ENCODE results near the gene TTC3. TPM values are rescaled to one million over a fixed set of nuclear protein-coding genes. Genes with fewer than 3 reads are reported as not detected.
"Not testable (repeated sequence)": the region's sequence is repeated elsewhere in the genome, so short reads cannot be mapped to it uniquely, and the experiment has no call there.

Gene TTC3
- total RNA-seq, 3 donors from 2014 or later: 67.2 to 126 (median 98.1) TPM

- Histone ChIP-seq H3K4me1 (ENCODE audit: low read depth) (no peaks in the 10 kb centered on the region), H3K9me3 (no peaks in the 10 kb centered on the region), H3K4me3 (no peak overlapping the region), H3K36me3 (ENCODE audit: low read depth) (no peaks in the 10 kb centered on the region)
- no peak for DNase-seq
- no peak for ATAC-seq
- intact Hi-C loops (cut with DNase I, micrococcal nuclease): no loop called here
- TF ChIP-seq, protein P1, sequence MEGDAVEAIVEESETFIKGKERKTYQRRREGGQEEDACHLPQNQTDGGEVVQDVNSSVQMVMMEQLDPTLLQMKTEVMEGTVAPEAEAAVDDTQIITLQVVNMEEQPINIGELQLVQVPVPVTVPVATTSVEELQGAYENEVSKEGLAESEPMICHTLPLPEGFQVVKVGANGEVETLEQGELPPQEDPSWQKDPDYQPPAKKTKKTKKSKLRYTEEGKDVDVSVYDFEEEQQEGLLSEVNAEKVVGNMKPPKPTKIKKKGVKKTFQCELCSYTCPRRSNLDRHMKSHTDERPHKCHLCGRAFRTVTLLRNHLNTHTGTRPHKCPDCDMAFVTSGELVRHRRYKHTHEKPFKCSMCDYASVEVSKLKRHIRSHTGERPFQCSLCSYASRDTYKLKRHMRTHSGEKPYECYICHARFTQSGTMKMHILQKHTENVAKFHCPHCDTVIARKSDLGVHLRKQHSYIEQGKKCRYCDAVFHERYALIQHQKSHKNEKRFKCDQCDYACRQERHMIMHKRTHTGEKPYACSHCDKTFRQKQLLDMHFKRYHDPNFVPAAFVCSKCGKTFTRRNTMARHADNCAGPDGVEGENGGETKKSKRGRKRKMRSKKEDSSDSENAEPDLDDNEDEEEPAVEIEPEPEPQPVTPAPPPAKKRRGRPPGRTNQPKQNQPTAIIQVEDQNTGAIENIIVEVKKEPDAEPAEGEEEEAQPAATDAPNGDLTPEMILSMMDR (IDR thresholded peaks at IDR 0.05): no peak
Observed at GRCh38 chr21:37095821-37096220, 22.8 kb downstream of the TTC3 start.

- DNase-seq (no peak), ATAC-seq (no peak)
- no peaks in the 10 kb centered on the region for H3K36me3 ChIP-seq (ENCODE audit: low read depth)
- H3K4me3 ChIP-seq: no peak overlapping the region
- intact Hi-C loops (cut with DNase I, micrococcal nuclease): no loop called here
- H3K9me3 ChIP-seq: no peaks in the 10 kb centered on the region
- H3K4me1 ChIP-seq (ENCODE audit: low read depth): no peaks in the 10 kb centered on the region
- TF ChIP-seq, protein P1 (IDR thresholded peaks at IDR 0.05): no peak
Observed at GRCh38 chr21:37098751-37099150, 25.7 kb downstream of the TTC3 start.

GRCh38 chr21:37100316-37100715, 27.3 kb downstream of the TTC3 start:
- ATAC-seq (no peak), DNase-seq (no peak)
- Histone ChIP-seq H3K4me3 (no peak overlapping the region), H3K9me3 (no peaks in the 10 kb centered on the region), H3K36me3 (ENCODE audit: low read depth) (no peaks in the 10 kb centered on the region), H3K4me1 (ENCODE audit: low read depth) (no peaks in the 10 kb centered on the region)
- TF ChIP-seq, protein P1 (IDR thresholded peaks at IDR 0.05): no peak
- intact Hi-C loops (cut with DNase I, micrococcal nuclease): no loop called here

DNA sequence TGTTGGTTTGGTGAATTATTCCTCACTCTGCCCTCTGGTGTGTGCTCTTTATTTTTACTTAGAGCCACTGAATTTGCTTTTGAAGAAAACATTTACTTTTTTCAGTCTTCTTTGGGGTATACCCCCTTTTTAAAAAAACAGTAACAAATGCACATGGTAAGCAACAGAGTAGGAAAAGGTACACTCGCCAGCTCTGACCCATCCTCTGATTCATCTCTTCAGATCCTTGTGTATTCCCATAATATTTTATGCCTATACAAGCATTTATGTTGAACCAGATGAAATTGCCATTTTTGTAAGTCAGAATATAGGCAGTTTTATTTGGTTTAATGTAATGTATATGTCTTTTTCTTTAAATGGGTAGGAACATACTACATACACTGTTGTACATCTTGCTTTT, 28.3 kb downstream of the TTC3 start:
- no peaks in the 10 kb centered on the region for H3K9me3 ChIP-seq
- intact Hi-C loops (cut with DNase I, micrococcal nuclease): no loop called here
- no peaks in the 10 kb centered on the region for H3K36me3 ChIP-seq (ENCODE audit: low read depth)
- no peaks in the 10 kb centered on the region for H3K4me1 ChIP-seq (ENCODE audit: low read depth)
- TF ChIP-seq, protein P1 (IDR thresholded peaks at IDR 0.05): no peak
- no peak for DNase-seq
- no peak for ATAC-seq
- no peak overlapping the region for H3K4me3 ChIP-seq

GRCh38 chr21:37102746-37103145, 29.7 kb downstream of the TTC3 start:
- H3K36me3 ChIP-seq (ENCODE audit: low read depth); H3K9me3 ChIP-seq; ATAC-seq; H3K4me1 ChIP-seq (ENCODE audit: low read depth); H3K4me3 ChIP-seq; intact Hi-C loops (cut with DNase I, micrococcal nuclease); DNase-seq: not testable (repeated sequence)

DNA sequence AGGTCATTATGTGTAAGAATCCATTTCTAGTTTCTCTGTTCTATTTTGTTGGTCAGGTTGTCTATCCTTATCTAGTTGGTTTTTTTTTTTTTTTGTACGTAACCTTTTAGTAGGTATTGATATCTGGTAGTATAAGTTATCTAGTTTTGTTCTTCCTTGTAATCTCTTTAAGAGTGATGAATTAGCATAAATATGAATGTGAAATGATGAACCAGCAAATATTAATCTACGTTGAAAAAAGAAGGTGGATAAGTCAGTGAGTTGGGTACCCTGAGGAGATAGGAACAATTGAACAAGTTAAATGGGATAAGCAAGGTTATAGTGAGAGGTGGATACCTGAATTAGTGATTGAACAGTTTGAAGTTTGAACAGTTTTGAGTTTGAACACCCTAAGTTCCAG, 33.9 kb downstream of the TTC3 start:
- ATAC-seq (no peak), DNase-seq (no peak)
- Histone ChIP-seq H3K9me3 (peaks cover 3% of the 10 kb centered on the region), H3K36me3 (ENCODE audit: low read depth) (no peaks in the 10 kb centered on the region), H3K4me1 (ENCODE audit: low read depth) (no peaks in the 10 kb centered on the region), H3K4me3 (no peak overlapping the region)
- TF ChIP-seq, protein P1 (IDR thresholded peaks at IDR 0.05): no peak
- intact Hi-C loops (cut with DNase I, micrococcal nuclease): no loop called here

DNA sequence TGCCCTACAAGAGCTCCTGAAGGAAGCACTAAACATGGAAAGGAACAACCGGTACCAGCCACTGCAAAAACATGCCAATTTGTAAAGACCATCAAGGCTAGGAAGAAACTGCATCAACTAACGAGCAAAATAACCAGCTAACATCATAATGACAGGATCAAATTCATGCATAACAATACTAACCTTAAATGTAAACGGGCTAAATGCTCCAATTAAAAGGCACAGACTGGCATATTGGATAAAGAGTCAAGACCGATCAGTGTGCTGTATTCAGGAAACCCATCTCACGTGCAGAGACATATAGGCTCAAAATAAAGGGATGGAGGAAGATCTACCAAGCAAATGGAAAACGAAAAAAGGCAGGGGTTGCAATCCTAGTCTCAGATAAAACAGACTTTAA, 38.0 kb downstream of the TTC3 start:
- intact Hi-C loops (cut with DNase I, micrococcal nuclease); DNase-seq: not testable (repeated sequence)

GRCh38 chr21:37114301-37114700, 41.2 kb downstream of the TTC3 start:
- H3K4me1 ChIP-seq (ENCODE audit: low read depth); ATAC-seq; DNase-seq; intact Hi-C loops (cut with DNase I, micrococcal nuclease); H3K36me3 ChIP-seq (ENCODE audit: low read depth); H3K9me3 ChIP-seq; H3K4me3 ChIP-seq: not testable (repeated sequence)

More for the DNA sequence above, 38.0 kb downstream of the TTC3 start:
- not testable (repeated sequence) for H3K4me1 ChIP-seq (ENCODE audit: low read depth); ATAC-seq; H3K9me3 ChIP-seq; H3K4me3 ChIP-seq; H3K36me3 ChIP-seq (ENCODE audit: low read depth)

- H3K9me3 ChIP-seq; H3K4me1 ChIP-seq (ENCODE audit: low read depth); ATAC-seq; intact Hi-C loops (cut with DNase I, micrococcal nuclease); H3K36me3 ChIP-seq (ENCODE audit: low read depth); DNase-seq; H3K4me3 ChIP-seq: not testable (repeated sequence)
Observed at GRCh38 chr21:37116459-37116858, 43.4 kb downstream of the TTC3 start.

All from mucosa of descending colon (tissue), 3 donors.